Hematopoietic multipotent progenitor cell treated with erythropoietin and hydrocortisone succinate and interleukin-3 and kit ligand, for 17 days (in vitro differentiated cells): ENCODE measurements around the gene P2RY8.
"Not testable (repeated sequence)": the region's sequence is repeated elsewhere in the genome, so short reads cannot be mapped to it uniquely, and the experiment has no call there.

ENCODE experiments used
- DNase-seq: peaks from one replicate; pipeline ENCODE4 v3.0.0-alpha.2; 2015; ENCODE audit warnings: low spot score

The P2RY8 gene

DNA sequence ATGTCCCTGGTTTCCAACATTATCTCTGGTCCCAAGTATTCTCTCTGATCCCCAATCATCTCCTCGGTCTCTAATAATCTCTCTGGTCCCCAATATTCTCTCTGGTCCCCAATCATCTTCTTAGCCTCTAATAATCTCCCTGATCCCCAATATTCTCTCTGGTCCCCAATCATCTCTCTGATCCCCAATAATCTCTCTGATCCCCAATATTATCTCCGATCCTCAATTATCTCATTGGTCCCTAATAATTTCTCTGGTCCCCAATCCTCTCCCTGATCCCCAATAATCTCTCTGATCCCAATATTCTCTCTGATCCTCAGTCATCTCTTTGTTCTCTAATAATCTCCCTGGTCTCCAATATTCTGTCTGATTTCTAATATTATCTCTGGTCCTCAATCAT is 16.6 kb downstream of the P2RY8 start:
- no peak for DNase-seq

DNA sequence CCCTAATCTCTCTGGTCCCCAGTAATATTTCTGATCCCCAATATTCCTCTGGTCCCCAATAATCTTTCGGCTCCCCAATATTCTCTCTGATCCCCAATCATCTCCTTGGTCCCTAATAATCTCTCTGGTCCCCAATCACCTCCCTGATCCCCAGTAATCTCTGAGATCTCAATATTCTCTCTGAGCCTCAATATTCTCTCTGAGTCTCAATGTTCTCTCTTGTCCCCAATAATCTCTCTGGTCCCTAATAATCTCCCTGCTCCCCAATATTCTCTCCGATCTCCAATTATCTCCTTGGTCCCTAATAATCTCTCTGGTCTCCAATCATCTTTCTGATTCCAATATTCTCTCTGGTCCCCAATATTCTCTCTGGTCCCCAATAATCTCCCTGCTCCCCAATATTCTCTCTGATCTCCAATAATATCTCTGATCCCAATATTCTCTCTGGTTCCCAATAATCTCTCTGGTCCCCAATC is 17.9 kb downstream of the P2RY8 start:
- no peak for DNase-seq

DNA sequence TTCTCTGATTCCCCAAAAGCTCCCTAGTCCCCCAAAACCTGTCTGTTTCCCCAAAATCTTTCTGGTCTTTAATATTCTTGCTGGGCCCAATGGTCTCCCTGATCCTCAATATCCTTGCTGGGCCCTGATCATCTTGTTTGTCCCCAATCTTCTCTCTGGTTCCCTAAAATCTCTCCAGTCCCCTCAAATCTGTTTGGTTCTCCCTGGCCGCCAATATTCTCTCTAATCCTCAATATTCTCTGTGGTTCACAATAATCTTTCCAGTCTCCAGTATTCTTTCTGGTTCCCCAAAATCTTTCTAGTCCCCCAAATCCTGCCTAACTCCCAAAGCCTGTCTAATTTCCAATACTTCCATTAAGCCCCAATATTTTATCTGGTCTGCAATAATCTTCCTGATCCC is 18.5 kb downstream of the P2RY8 start:
- DNase-seq: no peak

DNA sequence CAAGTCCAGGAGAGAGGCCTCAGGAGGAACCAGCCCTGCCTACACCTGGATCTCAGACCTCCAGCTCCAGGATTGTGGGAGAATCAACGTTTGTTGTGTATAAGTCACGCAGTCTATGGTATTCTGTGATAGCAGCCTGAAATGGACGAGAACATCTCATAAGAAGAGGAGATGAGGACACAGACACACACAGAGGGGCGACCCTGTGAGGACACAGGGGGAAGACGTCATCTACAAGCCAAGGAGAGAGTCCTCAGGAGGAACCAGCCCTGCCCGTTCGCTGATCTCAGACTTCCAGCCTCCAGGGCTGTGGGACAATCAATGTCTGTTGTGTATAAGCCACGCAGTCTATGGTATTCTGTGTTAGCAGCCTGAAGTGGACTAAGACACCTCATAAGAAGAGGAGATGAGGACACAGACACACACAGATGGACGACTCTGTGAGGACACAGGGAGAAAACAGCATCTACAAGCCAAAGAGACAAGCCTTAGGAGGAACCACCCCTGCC is 20.3 kb downstream of the P2RY8 start:
- DNase-seq: no peak

DNA sequence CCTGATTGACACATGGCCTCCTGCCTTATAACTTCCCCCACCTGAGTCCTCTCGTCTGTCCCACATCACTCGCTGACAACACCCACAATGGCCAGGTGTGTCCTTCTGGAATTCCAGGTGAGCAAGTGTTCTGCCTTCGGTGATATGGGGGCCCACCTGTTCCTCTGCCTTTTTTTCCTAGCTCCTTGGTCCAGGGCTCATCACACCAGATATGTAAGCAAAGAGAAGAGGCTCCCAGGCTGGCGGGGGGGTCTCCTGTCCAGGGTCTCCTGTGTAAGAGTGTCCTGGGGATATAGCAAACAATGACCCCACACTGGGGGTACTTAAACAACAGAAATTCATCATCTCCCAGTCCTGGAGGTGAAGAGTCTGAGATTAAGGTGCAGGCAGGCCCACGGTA is 25.2 kb downstream of the P2RY8 start:
- DNase-seq: no peak

DNA sequence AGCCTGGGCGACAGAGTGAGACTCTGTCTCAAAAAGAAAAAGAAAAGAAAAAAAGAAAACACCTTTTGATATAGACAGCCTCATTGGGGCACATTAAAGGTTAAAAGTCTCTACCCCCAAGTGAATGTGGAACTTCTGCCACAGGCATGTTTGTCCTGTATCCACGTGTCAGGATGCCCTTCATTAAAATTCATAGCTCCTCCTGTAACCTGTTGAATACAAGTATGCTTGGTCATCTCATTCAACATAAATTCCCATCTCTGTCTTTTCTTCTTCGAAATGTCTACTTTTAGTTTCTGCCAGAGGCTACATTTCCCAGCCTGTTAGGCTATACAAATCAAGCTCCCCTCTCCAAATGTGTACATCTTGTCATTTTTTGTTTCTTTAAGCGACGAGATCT is 25.8 kb downstream of the P2RY8 start:
- no peak for DNase-seq

DNA sequence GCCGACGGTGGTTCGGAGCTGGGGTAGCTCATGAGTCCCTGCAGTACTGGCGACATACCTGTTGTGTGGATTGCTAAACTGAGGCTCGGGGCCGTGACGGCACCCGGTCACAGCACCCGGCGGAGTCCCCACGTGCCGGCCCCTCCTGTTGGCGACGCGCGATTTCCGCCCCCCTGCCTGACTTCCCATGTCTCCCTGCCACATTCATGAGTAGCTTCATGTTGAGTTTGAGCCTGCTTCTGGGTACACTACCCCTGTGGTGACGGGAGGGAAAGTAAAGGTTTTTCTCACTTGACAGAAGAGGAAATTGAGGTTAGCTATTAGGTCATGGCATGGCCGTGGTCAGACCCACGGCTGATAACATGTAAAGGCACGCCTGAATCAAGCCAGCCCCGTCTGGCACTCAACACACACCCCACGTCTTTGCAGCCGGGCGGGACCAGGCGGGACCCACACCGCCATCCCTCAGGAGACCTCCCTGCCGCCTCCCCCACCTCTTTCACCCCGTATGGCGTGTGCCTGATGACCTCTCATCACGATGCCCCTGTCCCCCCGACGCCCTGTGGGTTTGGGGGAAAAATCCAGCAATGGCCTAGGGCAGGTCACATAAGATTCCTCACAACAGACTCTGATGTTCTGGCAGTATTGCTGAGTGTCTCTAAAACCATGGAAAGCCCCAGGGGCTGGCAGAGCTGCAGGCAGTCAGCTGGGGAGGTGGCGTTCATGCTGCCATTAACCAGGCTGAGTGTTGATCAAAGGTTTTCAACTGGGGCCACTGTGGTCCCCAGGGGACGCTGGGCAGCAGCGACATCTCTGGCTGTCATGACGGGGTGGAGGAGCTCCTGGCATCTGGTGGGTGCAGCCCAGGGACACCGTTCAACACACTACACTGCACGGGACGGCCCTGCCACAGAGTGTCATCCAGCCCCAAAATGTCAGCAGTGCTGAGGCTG is 29.2 kb downstream of the P2RY8 start:
- DNase-seq: no peak

DNA sequence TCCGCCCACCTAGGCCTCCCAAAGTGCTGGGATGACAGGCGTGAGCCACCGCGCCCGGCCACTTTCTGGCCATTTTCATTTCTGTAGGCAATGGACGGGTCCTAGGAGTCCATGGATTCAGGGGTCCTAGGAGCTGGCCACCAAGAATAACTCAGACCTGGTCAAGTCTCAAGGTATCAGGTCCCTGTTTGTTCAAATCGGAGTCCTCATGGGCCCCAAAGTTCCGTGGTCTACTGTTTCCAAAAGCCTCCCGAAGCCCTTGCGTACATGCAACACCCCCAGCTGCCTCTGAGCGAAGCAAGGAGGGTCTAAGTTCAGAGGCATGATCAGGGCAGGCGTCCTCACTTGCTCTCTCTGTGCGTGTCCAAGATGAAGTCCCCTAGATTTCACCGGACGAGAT is 30.1 kb downstream of the P2RY8 start:
- no peak for DNase-seq

DNA sequence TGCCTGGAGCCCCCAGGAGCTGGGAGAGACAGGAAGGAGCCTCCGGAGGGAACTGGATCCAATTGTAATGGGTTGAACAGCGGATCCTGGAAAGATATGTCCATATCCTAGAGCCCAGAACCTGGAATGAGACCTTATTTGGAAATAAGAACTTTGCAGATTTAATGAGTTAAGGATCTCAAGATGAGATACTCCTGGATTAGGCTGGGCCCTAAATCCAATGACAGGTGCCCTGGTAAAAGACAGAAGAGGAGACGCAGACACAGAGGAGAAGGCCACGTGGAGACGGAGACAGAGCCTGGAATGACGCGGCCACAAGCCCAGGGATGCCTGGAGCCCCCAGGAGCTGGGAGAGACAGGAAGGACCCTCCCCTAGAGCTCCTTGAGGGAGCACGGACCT is 34.1 kb downstream of the P2RY8 start:
- no peak for DNase-seq

DNA sequence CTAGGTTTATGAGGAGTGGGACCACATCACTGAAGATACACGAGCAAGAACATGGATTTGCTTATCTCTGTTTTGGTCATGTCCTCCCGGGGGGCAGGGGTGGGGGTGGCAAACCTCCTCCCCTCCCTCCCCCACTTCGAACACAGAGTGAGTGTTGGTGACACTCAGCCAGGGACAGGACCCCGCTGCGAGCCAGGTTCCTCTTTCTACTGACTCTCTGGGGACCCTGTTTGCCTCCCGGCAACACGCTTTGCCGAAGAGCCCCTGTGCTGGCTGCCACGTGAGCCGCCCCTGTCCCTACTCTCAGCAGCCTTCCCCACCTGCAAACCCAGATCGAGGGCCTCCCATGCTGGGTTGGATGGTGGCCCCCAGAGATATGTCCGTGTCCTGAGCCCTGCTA is 34.7 kb downstream of the P2RY8 start:
- DNase-seq: no peak

DNA sequence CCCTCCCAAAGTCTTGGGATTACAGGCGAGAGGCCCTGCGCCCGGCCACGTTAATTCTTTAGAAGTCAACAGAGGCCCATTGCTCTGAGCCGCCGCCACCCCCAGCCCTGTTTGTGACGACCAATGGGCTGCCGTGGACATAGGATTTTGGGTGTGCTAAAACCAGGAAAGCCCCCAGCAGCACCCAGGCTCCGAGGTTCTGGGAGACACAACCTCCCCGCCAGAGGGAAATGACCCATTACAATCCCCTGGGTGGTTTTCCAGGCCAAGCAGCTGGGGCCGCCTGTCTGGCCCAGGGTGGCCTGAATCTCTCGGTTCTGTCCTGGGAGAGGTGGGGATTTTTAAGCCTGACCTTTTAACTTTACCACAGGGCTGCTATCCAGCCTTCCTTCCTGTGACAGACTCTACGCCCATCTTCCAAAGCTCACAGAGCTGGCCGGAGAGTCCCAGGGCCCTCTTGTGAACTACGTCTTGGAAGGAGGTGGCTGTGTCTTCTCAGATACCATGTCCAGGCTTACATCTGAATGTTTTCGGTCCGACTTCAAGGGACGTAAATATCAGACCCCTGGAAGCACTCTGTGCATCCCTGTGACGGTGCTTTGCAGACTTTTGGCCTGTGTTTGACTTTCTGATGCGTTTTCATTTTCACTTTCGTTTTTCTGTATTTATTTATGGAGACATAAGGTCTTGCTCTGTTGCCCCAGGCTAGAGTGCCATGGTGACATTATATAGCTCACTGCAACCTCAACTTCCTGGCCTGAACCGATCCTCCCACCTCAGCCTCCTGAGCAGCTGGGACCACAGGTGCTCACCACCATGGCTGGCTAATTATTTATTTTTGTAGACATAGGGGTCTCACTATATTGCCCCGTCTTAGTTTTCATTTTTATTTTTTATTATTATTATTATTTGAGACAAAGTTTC is 36.0 kb downstream of the P2RY8 start:
- DNase-seq: no peak

DNA sequence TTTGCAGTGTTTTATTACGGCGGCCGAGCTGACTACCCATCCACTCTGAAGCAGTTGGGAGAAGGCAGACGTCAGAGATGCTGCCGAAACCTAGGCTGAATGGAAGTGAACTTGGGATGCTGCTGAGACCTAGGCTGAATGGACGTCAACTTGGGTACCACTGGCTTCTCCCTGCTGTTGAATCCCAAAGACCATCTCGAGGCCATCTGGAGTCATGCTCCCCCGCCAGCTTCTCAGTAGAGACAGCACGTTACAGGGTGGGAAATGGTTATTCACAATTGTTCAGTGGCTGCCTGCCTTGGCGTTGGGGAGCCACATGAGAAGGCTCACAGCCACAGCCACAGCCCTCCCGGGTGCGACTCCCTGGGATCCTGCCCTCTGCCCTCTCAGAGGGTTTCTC is 40.9 kb downstream of the P2RY8 start:
- DNase-seq: no peak

DNA sequence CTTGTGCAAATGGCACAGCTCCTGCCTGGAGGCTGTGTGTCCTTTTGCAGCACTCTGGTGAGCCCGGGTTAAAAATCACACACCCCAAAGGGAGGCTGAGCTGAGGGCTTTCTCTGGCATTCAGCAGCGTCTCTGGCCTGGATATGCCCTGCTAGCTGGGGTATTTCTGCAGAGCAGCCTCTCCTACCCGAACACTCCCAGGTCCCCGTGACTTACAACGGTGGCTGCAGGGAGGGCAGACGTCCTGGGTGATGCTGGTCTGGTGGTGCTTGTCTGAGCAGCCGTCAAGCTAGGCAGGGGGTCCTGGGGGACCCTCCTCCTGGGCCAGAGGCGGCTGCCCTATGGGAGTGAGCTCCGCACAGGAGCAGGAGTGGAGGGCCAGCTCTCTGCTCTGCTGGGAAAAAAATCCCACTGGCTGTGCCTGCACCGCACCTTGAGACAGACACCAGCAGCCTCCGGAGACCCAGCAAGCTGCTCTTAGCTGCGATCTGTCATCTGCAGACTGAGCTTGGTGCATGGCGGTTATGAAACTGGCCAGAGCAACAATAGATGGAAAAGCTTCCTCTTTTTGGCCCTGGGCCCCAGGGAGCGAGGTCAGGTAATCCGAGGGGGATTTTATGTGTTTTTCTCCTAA is 43.0 kb downstream of the P2RY8 start:
- no peak for DNase-seq

DNA sequence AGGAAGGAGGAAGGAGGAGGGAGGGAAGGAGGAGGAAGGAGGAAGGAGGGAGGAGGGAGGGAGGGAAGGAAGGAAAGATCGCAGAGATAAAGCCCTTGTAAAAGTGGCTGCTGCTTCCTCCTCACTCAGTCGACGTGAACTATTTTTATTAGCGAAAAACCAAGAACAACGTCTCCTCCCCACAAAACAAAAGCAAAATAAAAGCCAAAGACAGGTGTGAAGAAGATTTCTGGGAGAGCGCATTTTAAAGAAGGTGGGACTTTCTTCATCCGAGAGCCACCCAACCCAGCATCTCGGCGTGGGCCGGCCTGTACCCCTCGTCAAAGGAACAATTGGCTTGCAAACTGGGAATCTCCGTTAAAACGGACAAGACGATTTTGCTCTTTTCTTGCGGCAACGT is 43.6 kb downstream of the P2RY8 start:
- no peak for DNase-seq

DNA sequence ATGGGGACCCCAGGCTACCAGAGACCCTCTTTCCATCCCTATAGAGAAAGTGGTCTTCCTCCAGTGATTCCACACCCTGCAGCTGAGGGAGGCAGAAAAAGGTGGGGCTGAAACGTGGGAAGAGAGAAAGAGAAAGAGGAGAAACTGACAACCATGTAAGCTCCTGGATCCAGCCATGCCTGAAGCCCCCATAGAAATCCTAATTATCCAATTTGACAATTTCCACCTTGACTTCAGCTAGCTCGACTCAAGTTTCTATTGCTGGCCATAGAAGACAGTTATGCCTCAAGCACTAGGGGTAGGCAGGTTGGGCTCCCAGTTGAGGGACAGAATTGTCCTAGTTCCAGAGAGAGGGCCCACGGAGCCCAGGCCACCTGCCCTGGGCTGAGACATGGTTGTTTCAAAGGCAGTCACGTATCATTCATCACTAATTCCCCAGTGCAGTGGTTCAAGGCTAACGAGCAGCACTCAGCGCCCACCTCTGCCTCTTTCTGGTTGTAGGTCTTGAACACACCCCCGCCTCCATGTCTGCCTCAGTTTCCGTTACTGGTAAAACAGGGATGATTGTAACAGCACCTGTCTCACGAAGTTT is 44.5 kb downstream of the P2RY8 start:
- no peak for DNase-seq

DNA sequence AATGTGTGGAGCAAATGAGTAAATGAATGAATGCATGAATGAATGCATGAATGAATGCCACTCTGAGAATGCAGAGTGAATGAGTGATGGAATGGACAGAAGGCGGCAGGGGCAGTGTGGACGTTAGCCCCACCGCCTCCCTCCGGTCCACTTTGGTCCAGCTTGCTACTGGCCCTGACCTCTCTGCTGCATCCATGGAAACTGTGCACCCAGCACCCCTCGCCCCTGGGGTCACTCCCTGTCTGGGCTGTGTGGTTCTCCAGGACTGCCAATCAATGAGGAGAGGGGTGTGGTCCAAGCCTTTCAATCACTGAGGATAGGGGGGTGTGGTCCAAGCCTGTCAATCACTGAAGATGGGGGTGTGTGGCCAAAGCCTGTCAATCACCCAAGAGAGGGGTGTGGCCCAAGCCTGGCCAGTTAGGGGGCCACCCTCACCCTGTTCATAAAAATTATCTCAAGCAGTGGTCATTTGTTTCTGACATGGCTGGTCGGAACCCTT is 45.1 kb downstream of the P2RY8 start:
- no peak for DNase-seq

DNA sequence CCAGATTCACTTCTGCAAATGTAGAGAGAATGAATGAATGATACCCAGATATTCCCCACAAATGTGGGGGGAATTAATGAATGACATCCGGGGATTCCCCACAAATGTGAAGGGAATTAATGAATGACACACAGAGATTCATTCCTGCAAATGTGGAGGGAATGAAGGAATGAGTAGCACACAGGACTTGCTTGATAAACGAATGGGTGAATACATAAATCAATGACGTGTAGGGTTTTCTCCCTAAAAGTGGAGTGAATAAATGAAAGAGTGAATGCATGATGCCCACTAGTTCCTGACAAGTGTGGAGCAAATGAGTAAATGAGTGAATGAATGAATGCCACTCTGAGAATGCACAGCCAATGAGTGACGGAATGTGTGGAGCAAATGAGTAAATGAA is 45.7 kb downstream of the P2RY8 start:
- not testable (repeated sequence) for DNase-seq

DNA sequence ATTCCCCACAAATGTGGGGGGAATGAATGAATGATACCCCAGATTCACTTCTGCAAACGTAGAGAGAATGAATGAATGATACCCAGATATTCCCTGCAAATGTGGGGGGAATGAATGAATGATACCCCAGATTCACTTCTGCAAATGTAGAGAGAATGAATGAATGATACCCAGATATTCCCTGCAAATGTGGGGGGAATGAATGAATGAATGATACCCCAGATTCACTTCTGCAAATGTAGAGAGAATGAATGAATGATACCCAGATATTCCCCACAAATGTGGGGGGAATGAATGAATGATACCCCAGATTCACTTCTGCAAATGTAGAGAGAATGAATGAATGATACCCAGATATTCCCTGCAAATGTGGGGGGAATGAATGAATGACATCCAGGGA is 46.3 kb downstream of the P2RY8 start:
- not testable (repeated sequence) for DNase-seq

DNA sequence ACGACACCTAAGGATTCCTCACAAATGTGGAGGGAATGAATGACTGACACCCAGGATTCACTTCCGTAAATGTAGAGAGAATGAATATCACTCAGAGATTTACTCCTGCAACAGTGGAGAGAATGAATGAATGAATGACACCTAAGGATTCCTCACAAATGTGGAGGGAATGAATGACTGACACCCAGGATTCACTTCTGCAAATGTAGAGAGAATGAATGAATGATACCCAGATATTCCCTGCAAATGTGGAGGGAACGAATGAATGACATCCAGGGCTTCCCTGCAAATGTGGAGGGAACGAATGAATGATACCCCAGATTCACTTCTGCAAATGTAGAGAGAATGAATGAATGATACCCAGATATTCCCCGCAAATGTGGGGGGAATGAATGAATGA is 47.6 kb downstream of the P2RY8 start:
- DNase-seq: not testable (repeated sequence)

DNA sequence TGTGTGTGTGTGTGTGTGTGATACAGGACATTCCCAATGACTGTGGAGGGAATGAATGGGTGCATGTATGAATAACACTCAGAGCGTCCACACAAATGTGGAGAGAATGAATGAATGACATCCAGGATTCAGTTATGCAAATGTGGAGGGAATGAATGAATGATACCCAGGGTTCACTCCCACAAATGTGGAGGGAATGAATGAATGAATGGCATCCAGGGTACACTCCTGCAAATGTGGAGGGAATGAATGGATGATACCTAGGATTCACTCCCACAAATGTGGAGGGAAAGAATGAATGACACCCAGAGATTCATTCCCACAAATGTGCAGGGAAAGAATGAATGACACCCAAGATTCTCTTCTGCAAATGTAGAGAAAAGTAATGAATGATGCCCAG is 48.2 kb downstream of the P2RY8 start:
- DNase-seq: no peak

DNA sequence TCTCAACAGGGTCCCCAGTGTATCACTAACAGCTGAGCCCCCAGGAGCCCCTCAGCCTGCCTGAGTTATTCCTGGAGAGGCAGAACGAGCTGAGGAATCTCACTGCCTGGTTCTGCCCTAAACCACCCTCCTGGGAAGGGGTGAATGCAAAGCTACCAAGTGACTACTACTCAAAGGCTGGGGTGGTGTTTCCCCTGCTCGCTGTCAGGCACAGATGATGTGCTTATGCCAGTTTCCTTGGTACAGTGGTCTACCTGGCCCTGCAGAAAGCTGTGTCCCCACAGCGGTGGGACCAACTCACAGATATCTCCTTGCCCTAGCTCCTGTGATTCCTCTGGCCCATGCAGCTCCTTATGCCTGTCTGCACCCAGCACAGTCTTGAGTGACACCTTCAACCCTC is 48.8 kb downstream of the P2RY8 start:
- DNase-seq: no peak

DNA sequence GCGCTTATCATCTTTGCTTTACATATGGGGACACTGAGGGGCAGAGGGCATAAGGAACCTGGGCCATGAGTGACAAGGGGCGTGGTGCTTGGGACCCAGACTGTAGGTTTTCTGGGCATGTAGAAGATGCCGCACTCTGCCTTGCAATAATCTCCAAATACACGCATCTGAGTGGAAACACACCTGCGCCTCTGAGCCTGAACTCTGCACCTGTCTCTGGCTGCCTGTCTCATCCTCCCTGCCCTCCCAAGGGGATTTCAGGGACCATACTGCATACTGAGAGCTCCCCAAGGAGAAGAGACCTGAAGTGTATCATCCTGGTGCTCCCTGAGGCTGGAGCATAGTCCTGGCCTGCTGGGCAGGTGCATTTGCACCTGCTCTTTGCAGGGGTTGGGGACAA is 49.6 kb downstream of the P2RY8 start:
- no peak for DNase-seq
